Activated CD8-positive, alpha-beta T cell treated with anti-CD3 and anti-CD28 coated beads for 36 hours (primary cell): ENCODE results near the gene ZNRF3. TPM values are rescaled to one million over a fixed set of nuclear protein-coding genes. Genes with fewer than 3 reads are reported as not detected.

Experiments used
- ATAC-seq: fragments of 200-7000 bp; cut with Tn5 transposase; one replicate; pipeline ENCODE4 v1.10.0; 2021; ENCODE audit warnings: mild to moderate bottlenecking, moderate library complexity
- CTCF ChIA-PET: fragments of 350-600 bp; sonication (Branson Sonifier 250); formaldehyde crosslinking; loops from one replicate; lab custom pipeline; 2021; ENCODE audit warnings: antibody characterized with exemption; lab: Charles Lee
- POLR2A ChIA-PET: fragments of 350-600 bp; sonication (Branson Sonifier 250); formaldehyde crosslinking; loops from one replicate; lab custom pipeline; 2021; ENCODE audit warnings: antibody characterized with exemption; lab: Charles Lee
- DNase-seq: peaks from one replicate; pipeline ENCODE4 v3.0.0-alpha.2; 2020
- H3K27ac Mint-ChIP-seq: one replicate; pipeline ENCODE4 v1.8.0; 2021; ENCODE audit warnings: mild to moderate bottlenecking, mixed read lengths
- H3K27me3 Mint-ChIP-seq: one replicate; pipeline ENCODE4 v1.8.0; 2021; ENCODE audit warnings: mixed read lengths
- H3K36me3 Mint-ChIP-seq: one replicate; pipeline ENCODE4 v1.8.0; 2021; ENCODE audit warnings: low read depth, mixed read lengths
- H3K4me1 Mint-ChIP-seq: one replicate; pipeline ENCODE4 v1.8.0; 2021; ENCODE audit warnings: low read depth, mixed read lengths
- H3K4me3 Mint-ChIP-seq: one replicate; pipeline ENCODE4 v1.8.0; 2021; ENCODE audit warnings: mild to moderate bottlenecking, moderate library complexity, mixed read lengths
- H3K9me3 Mint-ChIP-seq: one replicate; pipeline ENCODE4 v1.8.0; 2021; ENCODE audit warnings: mixed read lengths
- CTCF ChIP-seq: fragments of 200-600 bp; IDR thresholded peaks from one replicate; pipeline ENCODE4 v1.8.0; 2022; ENCODE audit warnings: antibody characterized with exemption, mild to moderate bottlenecking
- intact Hi-C: fragments of 100-400 bp; cut with micrococcal nuclease; formaldehyde crosslinking; loops from one replicate; pipeline ENCODE4 v1.10.0; 2022
- total RNA-seq, 2 experiments: library from RNA; stranded (reverse); gene quantifications; one replicate each; pipeline ENCODE4 v1.2.3, GENCODE V29; 2021

ZNRF3 gene
- total RNA-seq, 2 experiments from 2014 or later, result 2.0 to 2.5 TPM

GRCh38 chr22:28889478-28890024 is 6.2 kb downstream of the ZNRF3 start:
- no peak for ATAC-seq
- intact Hi-C loops, result no loop called here
- TF ChIP-seq CTCF, result no peak
- DNase-seq, result no peak
- Mint-ChIP-seq H3K27ac (no peak overlapping the region), H3K4me3 (no peak overlapping the region), H3K4me1 (peaks cover 19% of the 10 kb centered on the region), H3K9me3 (no peaks in the 10 kb centered on the region), H3K27me3 (peaks cover 49% of the 10 kb centered on the region), H3K36me3 (no peaks in the 10 kb centered on the region)
- ChIA-PET CTCF (no interaction called here), POLR2A (no interaction called here)

- intact Hi-C loops, result no loop called here
- CTCF ChIA-PET, result no interaction called here
- ATAC-seq, result no peak
- H3K27me3 Mint-ChIP-seq, result peaks cover 39% of the 10 kb centered on the region
- POLR2A ChIA-PET, result no interaction called here
- H3K36me3 Mint-ChIP-seq, result no peaks in the 10 kb centered on the region
- TF ChIP-seq CTCF, result no peak
- H3K4me3 Mint-ChIP-seq, result no peak overlapping the region
- no peak overlapping the region for H3K27ac Mint-ChIP-seq
- no peak for DNase-seq
- H3K9me3 Mint-ChIP-seq, result no peaks in the 10 kb centered on the region
- peaks cover 15% of the 10 kb centered on the region for H3K4me1 Mint-ChIP-seq
These were observed 7.9 kb downstream of the ZNRF3 start for GRCh38 chr22:28891156-28891733.

DNA sequence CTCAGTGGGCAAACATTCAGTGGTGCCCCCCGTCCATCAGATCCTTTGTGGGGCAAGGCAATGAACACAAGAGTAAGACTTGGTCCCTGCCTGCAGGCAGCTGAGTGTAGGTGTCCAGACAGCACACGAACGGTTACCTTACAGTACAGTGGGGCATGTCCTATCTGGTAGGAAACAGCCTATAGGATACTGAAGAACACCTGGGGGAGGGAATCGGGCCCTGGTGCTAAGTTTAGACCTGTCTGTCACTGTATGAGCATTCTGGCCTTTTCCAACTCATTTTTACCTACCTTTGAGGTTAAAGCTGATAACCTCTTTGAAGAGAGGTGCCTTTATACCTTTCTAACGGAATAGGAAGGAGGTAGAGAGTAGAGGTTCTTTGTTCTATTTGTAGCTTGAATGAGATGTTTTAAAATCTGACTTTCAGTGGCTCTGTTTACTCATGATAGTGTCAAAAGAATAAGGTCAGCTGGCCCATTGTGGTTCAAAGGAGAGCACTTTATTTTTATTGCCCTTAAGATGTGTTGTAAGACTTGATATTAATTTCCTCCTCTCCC is 8.9 kb downstream of the ZNRF3 start:
- no peak for ATAC-seq
- H3K27ac Mint-ChIP-seq, result no peak overlapping the region
- H3K4me1 Mint-ChIP-seq, result peaks cover 15% of the 10 kb centered on the region
- TF ChIP-seq CTCF, result no peak
- intact Hi-C loops, result no loop called here
- H3K27me3 Mint-ChIP-seq, result peaks cover 32% of the 10 kb centered on the region
- H3K4me3 Mint-ChIP-seq, result no peak overlapping the region
- H3K9me3 Mint-ChIP-seq, result no peaks in the 10 kb centered on the region
- no peaks in the 10 kb centered on the region for H3K36me3 Mint-ChIP-seq
- ChIA-PET POLR2A (interaction anchor here (1.0 kb wide), 1 partner anchor 147 kb away, joined by 3 read pairs; no protein-coding TSS in a partner anchor), CTCF (no interaction called here)
- no peak for DNase-seq

GRCh38 chr22:28893810-28894209 is 10.4 kb downstream of the ZNRF3 start:
- Mint-ChIP-seq H3K36me3 (no peaks in the 10 kb centered on the region), H3K27ac (no peak overlapping the region), H3K9me3 (no peaks in the 10 kb centered on the region), H3K27me3 (peaks cover 23% of the 10 kb centered on the region), H3K4me1 (peaks cover 16% of the 10 kb centered on the region), H3K4me3 (no peak overlapping the region)
- POLR2A ChIA-PET, result no interaction called here
- CTCF ChIA-PET, result no interaction called here
- intact Hi-C loops, result no loop called here
- TF ChIP-seq CTCF, result no peak
- DNase-seq (no peak), ATAC-seq (no peak)

DNA sequence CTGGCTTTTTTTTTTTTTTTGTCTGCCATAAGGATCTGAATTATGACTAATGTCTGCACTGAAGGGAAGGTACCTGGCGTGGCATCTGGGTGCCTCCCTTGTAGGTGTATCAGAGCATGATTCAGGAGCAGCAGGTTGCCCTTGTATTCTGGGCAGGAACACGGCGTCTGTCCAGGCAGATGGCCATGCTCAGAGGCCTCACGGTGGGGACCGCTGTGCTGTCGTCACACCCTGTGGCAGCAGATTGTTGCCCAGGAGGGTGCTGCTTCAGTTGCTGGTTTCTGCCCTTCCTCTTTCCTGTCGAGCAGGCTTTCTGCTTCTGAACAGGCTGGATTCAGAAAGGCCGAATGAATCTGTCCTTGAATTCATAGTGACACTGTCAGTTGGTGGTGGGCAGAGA is 11.0 kb downstream of the ZNRF3 start:
- no peak for TF ChIP-seq CTCF
- ATAC-seq (no peak), DNase-seq (no peak)
- intact Hi-C loops, result no loop called here
- POLR2A ChIA-PET, result no interaction called here
- Mint-ChIP-seq H3K4me1 (peaks cover 19% of the 10 kb centered on the region), H3K9me3 (no peaks in the 10 kb centered on the region), H3K4me3 (no peak overlapping the region), H3K36me3 (no peaks in the 10 kb centered on the region), H3K27me3 (peaks cover 24% of the 10 kb centered on the region), H3K27ac (no peak overlapping the region)
- CTCF ChIA-PET, result interaction anchor here (1.0 kb wide), 1 partner anchor 11 kb away, joined by 3 read pairs; no protein-coding TSS in a partner anchor
